Coronary artery (tissue), 2 donors: Measurements from ENCODE around the gene DMRTA2.

ENCODE experiments used
- DNase-seq: peaks from one replicate; pipeline ENCODE4 v3.0.0-alpha.2; 2017; ENCODE audit warnings: low spot score
- H3K27ac ChIP-seq, 2 donors: fragments of 200-600 bp; sonication (generic); one replicate each; pipeline ENCODE4 v1.5.1; 2016 to 2019
- H3K4me3 ChIP-seq: fragments of 200-600 bp; sonication (generic); 2 replicates; pipeline ENCODE4 v1.5.1; 2016; ENCODE audit warnings: mild to moderate bottlenecking, moderate library complexity
- TF ChIP-seq, protein P1 (sequence below): fragments of 200-600 bp; sonication (generic); IDR thresholded peaks from one replicate; pipeline ENCODE4 v1.5.1; 2019; ENCODE audit warnings: antibody characterized with exemption

The DMRTA2 gene

DNA sequence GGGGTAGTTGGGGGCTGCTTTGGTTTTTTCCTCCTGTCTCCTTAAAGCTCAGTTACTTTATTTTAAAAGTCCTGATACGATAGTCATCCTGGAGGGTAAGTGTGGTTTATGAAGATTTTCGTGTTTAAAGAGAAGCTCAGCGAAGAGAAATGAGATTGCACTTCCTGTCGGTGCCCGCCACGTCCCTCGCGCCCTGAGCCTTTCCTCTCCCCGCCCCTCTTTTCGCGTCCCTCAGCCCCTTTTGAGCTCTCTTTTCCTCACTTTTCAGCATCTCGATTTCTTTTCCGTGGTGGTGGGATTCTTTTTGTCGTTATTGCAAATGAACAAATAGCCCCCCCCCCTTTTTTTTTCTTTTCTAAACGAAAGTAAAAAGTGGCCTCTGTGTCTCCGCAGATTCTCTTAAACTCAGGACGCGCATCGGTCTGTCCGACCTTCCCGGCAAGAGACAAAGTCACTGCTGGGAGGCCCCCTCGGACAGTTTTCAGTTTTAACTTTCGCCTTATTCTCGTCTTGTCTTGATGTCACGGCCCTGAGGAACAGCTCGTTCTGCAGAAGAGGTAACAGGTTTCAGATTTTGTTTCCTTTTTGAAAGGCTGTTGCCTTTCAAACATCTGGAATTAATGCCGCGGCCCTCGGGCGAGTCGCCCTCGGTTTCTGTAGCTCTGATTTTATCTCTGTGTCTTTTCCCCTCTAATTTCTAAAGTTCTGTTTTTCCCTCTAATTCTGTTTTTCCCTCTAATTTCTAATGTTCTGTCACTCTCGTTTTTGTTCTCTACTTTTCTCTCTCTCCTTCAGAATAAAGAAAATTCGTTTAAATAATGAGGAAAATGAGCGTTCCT is 1.0 kb upstream of the DMRTA2 start:
- DNase-seq = no peak
- H3K4me3 ChIP-seq = peak overlapping the region; percentile 63
- H3K27ac ChIP-seq = no peak overlapping the region
- TF ChIP-seq, protein P1, sequence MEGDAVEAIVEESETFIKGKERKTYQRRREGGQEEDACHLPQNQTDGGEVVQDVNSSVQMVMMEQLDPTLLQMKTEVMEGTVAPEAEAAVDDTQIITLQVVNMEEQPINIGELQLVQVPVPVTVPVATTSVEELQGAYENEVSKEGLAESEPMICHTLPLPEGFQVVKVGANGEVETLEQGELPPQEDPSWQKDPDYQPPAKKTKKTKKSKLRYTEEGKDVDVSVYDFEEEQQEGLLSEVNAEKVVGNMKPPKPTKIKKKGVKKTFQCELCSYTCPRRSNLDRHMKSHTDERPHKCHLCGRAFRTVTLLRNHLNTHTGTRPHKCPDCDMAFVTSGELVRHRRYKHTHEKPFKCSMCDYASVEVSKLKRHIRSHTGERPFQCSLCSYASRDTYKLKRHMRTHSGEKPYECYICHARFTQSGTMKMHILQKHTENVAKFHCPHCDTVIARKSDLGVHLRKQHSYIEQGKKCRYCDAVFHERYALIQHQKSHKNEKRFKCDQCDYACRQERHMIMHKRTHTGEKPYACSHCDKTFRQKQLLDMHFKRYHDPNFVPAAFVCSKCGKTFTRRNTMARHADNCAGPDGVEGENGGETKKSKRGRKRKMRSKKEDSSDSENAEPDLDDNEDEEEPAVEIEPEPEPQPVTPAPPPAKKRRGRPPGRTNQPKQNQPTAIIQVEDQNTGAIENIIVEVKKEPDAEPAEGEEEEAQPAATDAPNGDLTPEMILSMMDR = no peak

DNA sequence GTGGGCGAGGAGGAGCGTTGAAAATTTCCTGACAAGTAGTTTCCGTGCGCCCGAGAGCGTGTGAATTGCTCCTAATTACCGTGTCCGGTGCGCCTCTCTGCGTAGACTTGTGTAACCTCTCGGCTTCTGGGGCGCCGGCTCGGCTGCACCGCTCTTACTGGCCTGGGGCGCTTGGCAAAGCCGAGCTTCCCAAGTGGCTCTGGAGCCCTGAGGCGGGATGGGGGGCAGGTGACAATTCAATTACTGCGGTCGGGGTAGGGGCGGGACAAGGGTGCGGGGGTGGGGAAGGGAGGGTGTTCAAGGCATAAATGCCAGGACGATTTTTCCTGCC is 392 bp upstream of the DMRTA2 start:
- Histone ChIP-seq H3K27ac (no peak overlapping the region), H3K4me3 (peak overlapping the region; percentile 63)
- TF ChIP-seq, protein P1 = no peak
- DNase-seq = no peak

DNA sequence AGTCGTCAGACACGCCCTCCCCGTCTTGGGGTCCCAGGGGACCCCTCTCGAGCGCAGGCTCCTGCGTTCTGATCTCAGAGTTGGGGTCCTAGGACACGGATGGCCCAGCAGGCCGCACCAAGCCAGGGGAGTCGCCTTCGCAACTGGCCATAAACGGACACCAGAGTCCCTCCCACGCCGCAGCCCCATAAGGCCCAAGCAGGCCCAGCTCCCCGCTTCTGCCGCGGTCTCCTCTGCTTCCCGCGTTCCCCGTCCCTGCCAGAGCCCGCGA is 633 bp downstream of the DMRTA2 start:
- Histone ChIP-seq H3K27ac (no peak overlapping the region), H3K4me3 (peak overlapping the region; percentile 63)
- TF ChIP-seq, protein P1 = no peak
- no peak for DNase-seq

DNA sequence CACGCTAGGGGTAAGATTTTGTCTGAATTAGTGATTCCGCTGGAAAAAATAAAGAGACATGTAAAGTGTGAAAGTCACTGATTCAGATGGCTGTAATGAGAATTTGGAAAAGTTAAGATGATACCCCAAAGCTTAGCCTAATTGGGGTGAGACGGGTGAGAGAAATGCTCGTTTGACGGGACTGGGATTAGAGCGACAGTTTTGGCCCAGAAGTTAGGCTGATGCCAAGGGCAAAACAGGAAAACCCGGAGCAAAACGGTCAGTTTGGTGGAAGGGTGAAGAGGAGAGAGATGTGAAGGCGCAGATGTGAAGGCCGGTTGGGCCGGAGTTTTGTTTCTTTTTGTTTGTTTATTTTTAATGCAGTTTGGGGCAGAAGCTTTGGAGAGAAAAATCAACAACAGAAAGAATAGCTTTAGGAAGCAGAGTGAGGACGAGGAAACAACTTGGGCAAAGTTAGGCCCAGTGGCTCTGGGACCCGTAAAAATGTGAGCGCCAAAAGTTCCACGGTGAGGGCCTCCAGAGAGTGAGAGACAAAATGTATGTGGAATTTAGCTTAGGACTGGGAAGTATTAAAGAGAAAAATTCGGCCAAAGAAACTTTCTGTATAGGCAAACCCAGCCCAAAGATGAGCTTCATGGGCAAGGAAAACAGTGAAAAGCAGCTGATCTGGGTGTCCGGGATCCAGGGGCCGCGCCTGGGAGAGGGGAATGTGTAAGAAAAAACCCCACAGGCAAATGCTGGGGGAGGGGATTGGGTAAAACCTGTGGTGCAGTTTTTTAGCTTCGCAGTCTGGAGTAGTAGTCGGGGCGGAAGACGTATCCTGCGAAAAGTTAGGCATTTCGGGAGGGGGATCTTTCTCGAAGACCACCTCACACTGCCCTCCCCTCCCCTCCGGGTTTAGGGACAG is 1.2 kb downstream of the DMRTA2 start:
- no peak for DNase-seq
- no peak overlapping the region for H3K4me3 ChIP-seq
- TF ChIP-seq, protein P1 = no peak
- H3K27ac ChIP-seq = no peak overlapping the region

DNA sequence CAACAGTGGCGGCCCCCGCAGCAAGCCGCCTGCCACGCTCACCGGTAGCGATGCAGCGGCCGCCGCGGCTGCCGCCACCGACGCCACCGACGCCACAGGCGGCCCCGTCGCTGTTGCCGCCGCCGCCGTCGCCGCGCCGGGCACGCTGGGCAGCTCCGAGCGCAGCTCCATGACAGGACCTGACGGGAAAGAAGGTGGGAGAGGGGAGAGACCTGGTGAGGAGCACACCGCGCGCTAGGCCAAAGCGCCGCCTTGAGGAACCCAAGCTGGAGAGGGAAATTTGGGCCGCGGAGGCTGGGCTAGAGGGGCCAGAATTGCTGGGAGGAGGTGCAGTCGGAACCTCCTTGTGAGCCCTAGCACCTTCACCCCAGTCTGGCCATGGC is 1.9 kb downstream of the DMRTA2 start:
- TF ChIP-seq, protein P1 = no peak
- peak overlapping the region; percentile 43 for H3K4me3 ChIP-seq

DNA sequence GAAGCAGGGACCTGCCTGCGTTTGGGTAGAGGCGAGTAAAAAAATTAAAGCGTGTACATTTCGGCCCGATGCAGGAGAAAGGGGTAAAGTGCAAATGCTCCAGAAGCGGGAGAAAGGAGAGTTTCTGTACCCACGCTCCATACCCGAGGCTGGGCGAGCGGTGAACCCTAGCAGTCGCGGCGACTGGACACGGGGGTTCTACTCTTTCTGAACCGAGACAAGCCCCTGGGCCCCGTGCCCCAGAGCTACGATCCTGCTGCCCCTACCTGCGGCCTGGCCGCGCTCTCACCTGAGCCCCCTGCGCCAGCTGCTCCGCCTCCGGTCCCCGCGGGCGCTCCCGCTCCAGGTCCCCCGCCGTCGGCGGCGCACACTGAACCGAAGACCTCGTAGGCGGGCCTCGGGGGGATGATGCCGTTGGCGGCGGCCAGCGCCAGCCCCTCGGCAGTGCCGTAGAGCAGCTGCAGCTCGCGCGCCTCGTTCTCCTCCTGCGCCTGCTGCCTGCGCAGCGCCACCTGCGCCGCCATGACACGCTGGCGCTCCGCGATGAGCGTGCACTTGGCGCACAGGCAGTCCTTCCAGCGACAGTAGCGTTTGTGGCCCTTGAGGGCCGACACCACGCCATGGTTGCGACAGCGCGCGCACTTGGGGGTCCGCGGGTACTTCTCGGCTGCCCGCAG is 2.4 kb downstream of the DMRTA2 start:
- no peak overlapping the region for H3K27ac ChIP-seq
- TF ChIP-seq, protein P1 = no peak
- no peak for DNase-seq
- peak overlapping the region; percentile 43 for H3K4me3 ChIP-seq

More for the DNA sequence above, 1.9 kb downstream of the DMRTA2 start:
- H3K27ac ChIP-seq = no peak overlapping the region
- no peak for DNase-seq
